ENCODE data around the gene ITGB3.

ITGB3 gene

GRCh38 chr17:47280072-47280811 lies 26.6 kb downstream of the ITGB3 start:
- Histone ChIP-seq H3K36me3 (ENCODE audit: control insufficient read depth, insufficient read depth, low read length) (no peaks in the 10 kb centered on the region), H3K27me3 (replicated peaks; ENCODE audit: control insufficient read depth, insufficient read depth, low read length) (no peaks in the 10 kb centered on the region), H3K4me3 (replicated peaks; ENCODE audit: low read depth, low read length) (no peak overlapping the region)
- no peak for DNase-seq (ENCODE audit: extremely low read depth, insufficient read length)
- TF ChIP-seq CTCF (IDR thresholded peaks at IDR 0.05; ENCODE audit: insufficient read depth, low read length, poor library complexity, severe bottlenecking): no peak

GRCh38 chr17:47281216-47281615 lies 27.6 kb downstream of the ITGB3 start:
- H3K36me3 ChIP-seq (ENCODE audit: control insufficient read depth, insufficient read depth, low read length): no peaks in the 10 kb centered on the region
- no peak overlapping the region for H3K4me3 ChIP-seq (replicated peaks; ENCODE audit: low read depth, low read length)
- DNase-seq (ENCODE audit: extremely low read depth, insufficient read length): no peak
- TF ChIP-seq CTCF (IDR thresholded peaks at IDR 0.05; ENCODE audit: insufficient read depth, low read length, poor library complexity, severe bottlenecking): no peak
- no peaks in the 10 kb centered on the region for H3K27me3 ChIP-seq (replicated peaks; ENCODE audit: control insufficient read depth, insufficient read depth, low read length)

- H3K4me3 ChIP-seq (replicated peaks; ENCODE audit: low read depth, low read length): no peak overlapping the region
- no peak for TF ChIP-seq CTCF (IDR thresholded peaks at IDR 0.05; ENCODE audit: insufficient read depth, low read length, poor library complexity, severe bottlenecking)
- DNase-seq (ENCODE audit: extremely low read depth, insufficient read length): no peak
- H3K36me3 ChIP-seq (ENCODE audit: control insufficient read depth, insufficient read depth, low read length): no peaks in the 10 kb centered on the region
- no peaks in the 10 kb centered on the region for H3K27me3 ChIP-seq (replicated peaks; ENCODE audit: control insufficient read depth, insufficient read depth, low read length)
These were observed 31.4 kb downstream of the ITGB3 start for GRCh38 chr17:47285003-47285402.

GRCh38 chr17:47286198-47286914 lies 32.7 kb downstream of the ITGB3 start:
- Histone ChIP-seq H3K27me3 (replicated peaks; ENCODE audit: control insufficient read depth, insufficient read depth, low read length) (no peaks in the 10 kb centered on the region), H3K4me3 (replicated peaks; ENCODE audit: low read depth, low read length) (no peak overlapping the region), H3K36me3 (ENCODE audit: control insufficient read depth, insufficient read depth, low read length) (no peaks in the 10 kb centered on the region)
- peak; percentile 83 for DNase-seq (ENCODE audit: extremely low read depth, insufficient read length)
- no peak for TF ChIP-seq CTCF (IDR thresholded peaks at IDR 0.05; ENCODE audit: insufficient read depth, low read length, poor library complexity, severe bottlenecking)

GRCh38 chr17:47287068-47287467 lies 33.4 kb downstream of the ITGB3 start:
- no peak for DNase-seq (ENCODE audit: extremely low read depth, insufficient read length)
- H3K27me3 ChIP-seq (replicated peaks; ENCODE audit: control insufficient read depth, insufficient read depth, low read length): no peaks in the 10 kb centered on the region
- peak; percentile 43 for TF ChIP-seq CTCF (IDR thresholded peaks at IDR 0.05; ENCODE audit: insufficient read depth, low read length, poor library complexity, severe bottlenecking)
- peak overlapping the region; percentile 8; the same call in 1 of the 2 replicates for H3K4me3 ChIP-seq (replicated peaks; ENCODE audit: low read depth, low read length)
- no peaks in the 10 kb centered on the region for H3K36me3 ChIP-seq (ENCODE audit: control insufficient read depth, insufficient read depth, low read length)
